Skeletal muscle satellite cell (primary cell): ENCODE results near the gene NPFFR1.

Source experiments
- H3K27me3 ChIP-seq: 2 replicates; pipeline ENCODE4 v1.7.0; 2013; ENCODE audit warnings: low read length; ENCODE audit not compliant: control insufficient read depth, insufficient read depth
- H3K36me3 ChIP-seq: 2 replicates; pipeline ENCODE4 v1.7.0; 2013; ENCODE audit warnings: mild to moderate bottlenecking, control low read depth, low read length; ENCODE audit not compliant: insufficient read depth
- H3K4me1 ChIP-seq: 2 replicates; pipeline ENCODE4 v1.7.0; 2013; ENCODE audit warnings: low read length; ENCODE audit not compliant: control insufficient read depth, insufficient read depth
- H3K4me2 ChIP-seq: 2 replicates; pipeline ENCODE4 v1.7.0; 2013; ENCODE audit warnings: mild to moderate bottlenecking, low read length
- H3K4me3 ChIP-seq: 2 replicates; pipeline ENCODE4 v1.7.0; 2013; ENCODE audit warnings: low read length
- H3K9ac ChIP-seq: 2 replicates; pipeline ENCODE4 v1.7.0; 2013; ENCODE audit warnings: mild to moderate bottlenecking, low read depth, low read length, moderate library complexity
- H3K9me3 ChIP-seq: replicated peaks from 2 replicates; pipeline ENCODE4 v1.7.0; 2013; ENCODE audit warnings: mild to moderate bottlenecking, control low read depth, low read length

The NPFFR1 gene

DNA sequence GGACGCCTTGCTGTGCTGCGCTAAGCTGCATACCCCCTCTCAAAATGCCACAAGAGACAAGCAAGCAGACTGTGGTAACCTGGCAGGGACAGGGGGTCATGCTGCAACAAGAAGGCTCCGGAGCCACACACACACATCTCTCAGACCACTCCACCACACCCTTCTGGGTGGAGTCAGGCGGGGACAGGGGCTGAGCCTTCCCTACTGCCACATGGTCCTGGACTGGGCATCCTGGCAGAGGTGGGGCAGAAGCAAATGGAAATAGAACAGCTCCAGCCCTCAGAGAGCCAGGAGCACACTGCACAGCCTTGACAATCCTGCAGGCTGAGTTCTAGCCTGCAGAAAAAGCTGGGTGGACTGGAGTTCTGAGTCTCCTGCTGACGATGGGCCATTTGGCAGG lies 28.4 kb upstream of the NPFFR1 start:
- no peaks in the 10 kb centered on the region for H3K4me1 ChIP-seq
- H3K4me3 ChIP-seq: no peak overlapping the region
- H3K27me3 ChIP-seq: no peaks in the 10 kb centered on the region
- no peaks in the 10 kb centered on the region for H3K36me3 ChIP-seq
- H3K4me2 ChIP-seq: no peak overlapping the region
- no peaks in the 10 kb centered on the region for H3K9me3 ChIP-seq
- H3K9ac ChIP-seq: no peak overlapping the region

DNA sequence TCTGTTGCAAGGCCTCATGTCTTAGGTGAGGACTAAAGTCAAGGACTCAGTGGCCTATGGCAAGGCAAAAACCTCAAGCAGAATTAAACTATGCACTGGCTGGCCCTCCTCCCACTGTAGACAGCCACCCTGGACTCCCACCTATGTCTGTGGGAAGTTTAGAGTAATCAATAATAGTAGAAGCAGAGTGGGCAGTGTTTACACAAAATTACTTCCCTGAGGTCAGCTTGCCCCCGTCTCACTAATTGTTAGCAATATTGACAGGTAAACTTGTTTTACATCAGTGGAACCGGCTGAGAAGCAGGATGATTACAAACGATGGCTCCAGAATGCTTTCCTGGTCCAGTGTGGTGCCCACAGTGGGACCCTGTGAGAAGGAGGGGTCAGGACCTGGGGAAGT lies 27.9 kb upstream of the NPFFR1 start:
- Histone ChIP-seq H3K4me1 (no peaks in the 10 kb centered on the region), H3K4me3 (no peak overlapping the region), H3K9me3 (no peaks in the 10 kb centered on the region), H3K9ac (no peak overlapping the region), H3K36me3 (no peaks in the 10 kb centered on the region), H3K27me3 (no peaks in the 10 kb centered on the region), H3K4me2 (no peak overlapping the region)

DNA sequence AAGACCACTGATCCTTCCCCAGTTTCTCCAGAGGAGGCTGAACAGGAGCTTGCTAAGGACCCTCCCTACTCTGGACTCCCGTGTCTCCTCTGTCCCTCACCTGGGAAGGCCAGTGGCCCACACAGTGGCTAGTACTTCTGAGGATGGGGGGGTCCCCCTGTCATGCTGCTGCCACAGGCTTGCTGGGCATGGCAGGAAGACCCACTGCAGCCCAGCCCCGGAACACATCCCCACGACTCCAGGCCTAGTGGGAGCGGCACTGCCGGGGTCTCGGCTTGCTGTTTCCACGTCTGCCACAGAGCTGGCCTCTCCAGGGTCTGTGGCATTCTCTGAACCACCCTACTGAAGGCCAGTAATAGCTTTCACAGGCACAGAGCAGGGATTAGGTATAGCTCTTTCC lies 25.9 kb upstream of the NPFFR1 start:
- H3K4me1 ChIP-seq: no peaks in the 10 kb centered on the region
- no peak overlapping the region for H3K4me2 ChIP-seq
- H3K4me3 ChIP-seq: no peak overlapping the region
- no peaks in the 10 kb centered on the region for H3K27me3 ChIP-seq
- no peaks in the 10 kb centered on the region for H3K9me3 ChIP-seq
- H3K36me3 ChIP-seq: no peaks in the 10 kb centered on the region
- H3K9ac ChIP-seq: no peak overlapping the region

DNA sequence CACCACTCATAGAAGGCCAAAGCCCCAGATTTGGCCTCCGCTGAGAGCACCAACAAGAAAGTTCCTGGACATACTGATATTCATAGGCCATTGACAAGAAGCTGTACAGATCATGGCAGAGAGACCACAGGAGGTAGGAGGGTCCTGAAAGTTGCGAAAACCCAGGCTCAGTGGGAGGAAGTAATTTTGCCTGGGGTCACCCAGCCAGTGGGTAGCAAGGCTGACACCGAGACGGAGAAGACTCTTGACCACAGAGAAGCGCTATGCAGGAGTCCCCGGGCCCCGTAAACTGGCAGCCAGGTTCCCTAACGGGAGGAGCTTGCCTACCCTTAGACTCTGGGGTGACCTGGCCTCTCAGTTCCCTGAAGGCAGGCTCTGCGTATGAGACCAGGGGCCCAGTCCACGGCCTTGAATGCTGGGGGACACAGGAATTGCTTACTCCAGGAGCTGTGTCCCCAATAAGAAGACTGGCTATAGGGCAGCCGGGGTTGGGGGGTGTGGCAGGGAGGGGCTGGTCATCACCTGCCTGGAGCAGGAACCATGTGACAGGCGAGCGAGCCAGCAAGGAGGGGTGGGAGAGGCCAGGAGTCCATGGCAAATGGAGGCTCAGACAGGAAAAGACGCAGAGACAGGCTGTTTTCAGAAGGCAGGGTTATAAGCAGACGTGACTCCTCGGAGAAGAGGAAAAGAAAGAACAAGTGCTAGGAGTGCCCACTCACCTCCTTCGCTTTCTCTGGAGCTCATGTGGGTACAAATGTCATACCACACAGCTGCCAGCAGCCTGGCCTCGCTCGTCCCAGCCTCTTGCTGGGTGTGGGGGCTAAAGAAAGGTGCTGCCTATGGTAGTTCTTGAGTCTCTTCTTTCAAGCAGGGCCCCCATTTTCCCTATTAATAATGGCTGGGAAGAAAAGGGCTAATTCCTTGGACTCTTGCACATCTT lies 24.6 kb upstream of the NPFFR1 start:
- Histone ChIP-seq H3K36me3 (no peaks in the 10 kb centered on the region), H3K9ac (no peak overlapping the region), H3K4me3 (no peak overlapping the region), H3K27me3 (no peaks in the 10 kb centered on the region), H3K9me3 (no peaks in the 10 kb centered on the region), H3K4me2 (no peak overlapping the region), H3K4me1 (no peaks in the 10 kb centered on the region)

DNA sequence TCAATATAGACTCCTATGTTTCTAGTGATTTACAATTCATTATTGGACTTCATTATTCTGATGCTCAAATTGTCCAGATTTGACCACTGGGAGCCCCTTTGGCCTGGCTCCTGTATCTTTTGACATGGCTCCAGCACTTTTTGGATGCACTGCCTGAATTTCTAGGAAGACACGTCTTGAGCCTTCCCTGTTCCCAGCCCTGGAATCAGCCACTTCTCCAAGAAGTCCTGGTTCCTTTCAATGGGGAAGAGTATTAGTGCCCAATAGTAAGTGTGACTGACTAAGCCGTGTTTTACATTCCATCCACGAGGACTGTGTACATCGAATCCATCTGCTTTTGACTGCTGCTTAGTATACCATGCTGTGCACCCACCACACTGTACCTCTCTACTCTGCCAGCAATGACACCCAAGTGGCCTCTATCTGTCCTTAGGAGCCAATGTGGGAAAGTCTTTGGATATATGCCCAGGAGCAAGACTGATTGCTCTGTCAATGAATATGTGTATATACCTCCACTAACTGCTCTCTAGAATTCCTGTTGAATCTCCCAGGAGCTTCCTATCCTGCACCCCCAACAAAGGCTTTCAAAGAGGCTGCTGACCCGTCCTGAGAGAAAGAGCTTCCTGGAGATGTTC lies 23.2 kb upstream of the NPFFR1 start:
- no peaks in the 10 kb centered on the region for H3K27me3 ChIP-seq
- H3K4me2 ChIP-seq: no peak overlapping the region
- no peak overlapping the region for H3K9ac ChIP-seq
- H3K36me3 ChIP-seq: no peaks in the 10 kb centered on the region
- no peak overlapping the region for H3K4me3 ChIP-seq
- no peaks in the 10 kb centered on the region for H3K9me3 ChIP-seq
- no peaks in the 10 kb centered on the region for H3K4me1 ChIP-seq

DNA sequence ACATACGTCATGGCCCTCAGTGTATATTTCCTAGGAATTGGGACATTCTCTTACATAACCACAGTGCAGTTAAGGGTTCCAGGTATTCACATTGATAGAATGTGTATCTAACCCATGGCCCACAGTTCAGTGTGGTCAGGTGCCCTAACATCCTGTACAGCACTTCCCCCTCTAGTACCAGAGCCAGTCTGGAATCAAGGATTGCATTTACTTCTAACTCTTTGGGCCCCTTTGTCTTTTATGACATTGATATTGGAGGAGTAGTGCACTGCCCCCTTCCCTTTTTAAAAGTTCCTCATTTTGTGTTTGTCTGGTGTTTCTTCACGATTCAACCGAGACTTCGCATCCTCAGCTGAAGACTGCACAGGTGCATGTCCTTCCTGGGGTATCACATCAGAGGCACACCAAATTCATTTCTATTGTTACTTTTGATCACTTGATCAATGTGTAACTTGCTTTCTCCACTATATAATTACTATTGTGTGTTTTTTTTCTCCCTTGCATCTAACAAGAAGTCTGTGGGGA lies 22.4 kb upstream of the NPFFR1 start:
- no peaks in the 10 kb centered on the region for H3K9me3 ChIP-seq
- H3K4me3 ChIP-seq: no peak overlapping the region
- H3K4me1 ChIP-seq: no peaks in the 10 kb centered on the region
- H3K4me2 ChIP-seq: no peak overlapping the region
- H3K27me3 ChIP-seq: no peaks in the 10 kb centered on the region
- H3K9ac ChIP-seq: no peak overlapping the region
- no peaks in the 10 kb centered on the region for H3K36me3 ChIP-seq

DNA sequence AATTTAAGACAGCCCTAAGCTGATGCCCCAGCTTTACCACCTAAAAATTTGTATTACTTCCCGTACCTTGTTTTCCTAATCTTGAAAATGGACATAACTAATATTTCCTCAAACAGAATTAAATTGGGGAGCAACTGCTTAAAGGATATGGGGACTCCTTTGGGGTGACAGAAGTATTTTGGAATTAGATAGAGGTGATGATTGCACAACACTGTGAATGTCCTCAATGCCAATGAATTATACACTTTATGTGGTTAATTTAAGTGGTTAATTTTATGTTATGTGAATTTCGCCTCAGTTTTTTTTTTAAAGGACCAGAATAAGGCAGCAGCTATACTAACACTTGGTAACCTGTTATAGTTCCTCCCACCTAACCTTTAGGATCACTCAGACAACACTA lies 19.9 kb upstream of the NPFFR1 start:
- H3K9me3 ChIP-seq: no peaks in the 10 kb centered on the region
- no peak overlapping the region for H3K4me3 ChIP-seq
- H3K4me1 ChIP-seq: no peaks in the 10 kb centered on the region
- H3K27me3 ChIP-seq: no peaks in the 10 kb centered on the region
- H3K36me3 ChIP-seq: no peaks in the 10 kb centered on the region
- no peak overlapping the region for H3K9ac ChIP-seq
- H3K4me2 ChIP-seq: no peak overlapping the region

DNA sequence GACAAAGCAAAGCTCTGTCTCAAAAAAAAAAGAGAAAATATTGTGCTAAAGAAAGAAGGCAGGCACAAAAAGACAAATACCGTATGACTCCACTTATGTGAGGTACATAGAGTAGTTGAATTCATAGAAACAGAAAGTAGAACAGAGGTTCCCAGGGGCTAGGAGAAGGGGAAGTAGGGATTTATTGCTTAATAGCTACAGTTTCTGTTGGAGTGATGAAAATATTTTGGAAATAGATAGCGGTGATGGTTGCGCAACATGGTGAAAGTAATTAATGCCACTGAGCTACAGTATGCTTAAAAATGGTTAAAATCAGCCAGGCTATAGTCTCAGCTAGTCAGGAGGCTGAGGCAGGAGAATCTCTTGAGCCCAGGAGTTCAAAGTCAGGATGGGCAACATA lies 18.5 kb upstream of the NPFFR1 start:
- H3K4me2 ChIP-seq: no peak overlapping the region
- H3K36me3 ChIP-seq: no peaks in the 10 kb centered on the region
- no peaks in the 10 kb centered on the region for H3K9me3 ChIP-seq
- no peak overlapping the region for H3K9ac ChIP-seq
- no peak overlapping the region for H3K4me3 ChIP-seq
- H3K27me3 ChIP-seq: no peaks in the 10 kb centered on the region
- H3K4me1 ChIP-seq: no peaks in the 10 kb centered on the region

DNA sequence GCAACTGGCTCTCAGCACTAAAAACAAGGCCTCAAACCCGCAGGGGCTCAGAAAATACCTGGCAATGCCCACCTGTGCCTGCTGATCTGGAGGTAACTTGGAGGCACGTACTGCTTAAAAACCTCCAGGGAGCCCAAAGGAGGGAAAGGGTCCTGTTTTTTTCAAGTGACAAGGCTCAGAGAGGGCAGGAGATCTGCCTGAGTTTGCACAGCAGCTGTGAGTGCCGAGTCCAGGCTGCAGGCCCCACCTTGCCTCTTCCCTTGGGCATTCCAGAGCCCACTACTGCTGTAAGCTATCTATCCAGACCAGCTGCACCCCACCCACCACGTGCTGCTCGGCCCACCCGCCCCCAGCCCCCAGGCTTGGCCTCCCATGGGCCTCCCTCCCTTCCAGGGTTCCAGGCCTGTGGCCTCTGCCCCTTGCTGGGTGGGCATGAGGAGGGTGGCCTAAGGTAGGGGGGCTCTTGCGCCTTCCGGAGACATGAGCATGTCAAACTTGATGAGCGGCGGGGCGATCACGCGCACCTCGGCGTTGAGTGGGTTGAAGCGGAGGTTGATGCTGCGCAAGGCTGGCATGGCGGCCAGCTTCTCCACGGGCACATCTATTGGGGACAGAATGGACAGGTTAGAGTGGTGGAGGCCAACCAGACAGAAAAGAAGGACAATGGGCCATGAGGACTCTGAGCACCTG lies 17.2 kb upstream of the NPFFR1 start:
- peaks cover 11% of the 10 kb centered on the region for H3K4me1 ChIP-seq

DNA sequence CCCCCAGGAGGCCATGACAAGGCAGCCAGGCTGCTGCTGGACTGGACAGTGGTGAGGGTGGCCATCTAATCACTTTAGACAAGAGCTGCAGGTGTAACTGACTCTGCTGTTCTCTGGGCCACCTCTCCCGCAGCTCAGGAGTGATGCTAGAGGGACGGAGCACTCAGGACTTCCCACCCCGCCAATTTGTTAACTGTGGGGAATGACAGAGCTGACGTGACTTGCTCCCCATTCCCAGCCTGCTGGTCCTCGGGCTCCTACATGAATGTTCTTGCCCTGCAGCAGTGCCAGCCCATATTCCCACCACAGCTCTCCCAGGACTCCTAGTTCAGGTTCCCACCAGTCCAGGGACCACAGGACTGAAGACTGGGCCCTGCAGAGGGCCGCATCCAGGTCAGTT lies 16.7 kb upstream of the NPFFR1 start:
- H3K9me3 ChIP-seq: no peaks in the 10 kb centered on the region
- no peaks in the 10 kb centered on the region for H3K36me3 ChIP-seq
- H3K4me2 ChIP-seq: no peak overlapping the region
- H3K4me1 ChIP-seq: peaks cover 14% of the 10 kb centered on the region
- H3K4me3 ChIP-seq: no peak overlapping the region
- H3K9ac ChIP-seq: no peak overlapping the region
- H3K27me3 ChIP-seq: no peaks in the 10 kb centered on the region

More for the DNA sequence above, 17.2 kb upstream of the NPFFR1 start:
- Histone ChIP-seq H3K4me2 (no peak overlapping the region), H3K36me3 (no peaks in the 10 kb centered on the region), H3K4me3 (no peak overlapping the region), H3K27me3 (no peaks in the 10 kb centered on the region), H3K9me3 (no peaks in the 10 kb centered on the region), H3K9ac (no peak overlapping the region)

DNA sequence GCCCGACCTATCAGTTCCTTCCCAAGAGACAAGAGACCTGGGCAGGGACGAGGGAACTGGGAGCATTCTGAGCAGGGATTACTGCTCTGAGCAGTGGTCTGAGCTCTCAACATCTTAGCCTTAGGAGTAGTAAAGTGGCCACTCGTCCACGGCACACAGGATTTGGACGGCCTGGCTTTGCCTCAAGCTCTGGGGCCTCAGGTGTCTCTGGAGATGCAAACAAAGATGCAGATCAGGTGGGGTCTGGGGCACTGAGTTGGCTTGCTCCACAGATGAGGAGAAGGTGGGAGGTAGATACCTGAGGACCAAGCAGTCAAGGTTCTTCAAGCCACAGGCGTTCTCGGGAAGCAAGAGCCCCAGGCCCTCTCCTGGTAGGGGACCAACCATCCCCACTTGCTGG lies 16.1 kb upstream of the NPFFR1 start:
- Histone ChIP-seq H3K27me3 (no peaks in the 10 kb centered on the region), H3K9ac (no peak overlapping the region), H3K4me1 (peaks cover 14% of the 10 kb centered on the region), H3K9me3 (no peaks in the 10 kb centered on the region), H3K4me2 (no peak overlapping the region), H3K36me3 (no peaks in the 10 kb centered on the region), H3K4me3 (no peak overlapping the region)
